Ureter (tissue), 1 donor: Measurements from ENCODE around the gene DOCK2. TPM values are rescaled to one million over a fixed set of nuclear protein-coding genes. Genes with fewer than 3 reads are reported as not detected.
"Not testable (repeated sequence)": the region's sequence is repeated elsewhere in the genome, so short reads cannot be mapped to it uniquely, and the experiment has no call there.

Experiments used
- DNase-seq: peaks from one replicate; pipeline ENCODE4 v3.0.0-alpha.2; 2020; ENCODE audit warnings: low spot score
- total RNA-seq: library from RNA; stranded (reverse); gene quantifications from one replicate; pipeline ENCODE4 v1.2.4, GENCODE V29; 2023
- donor health status: DM: yes; HTN: yes; CAD: no.

Gene DOCK2
- total RNA-seq, 1 donor from 2014 or later = 22.4 TPM

- DNase-seq = no peak
Measured at GRCh38 chr5:169942181-169942580, 305.1 kb downstream of the DOCK2 start.

GRCh38 chr5:169943026-169943425 lies 306.0 kb downstream of the DOCK2 start:
- no peak for DNase-seq

- DNase-seq = no peak
Measured at GRCh38 chr5:169944115-169944514, 307.0 kb downstream of the DOCK2 start.

DNA sequence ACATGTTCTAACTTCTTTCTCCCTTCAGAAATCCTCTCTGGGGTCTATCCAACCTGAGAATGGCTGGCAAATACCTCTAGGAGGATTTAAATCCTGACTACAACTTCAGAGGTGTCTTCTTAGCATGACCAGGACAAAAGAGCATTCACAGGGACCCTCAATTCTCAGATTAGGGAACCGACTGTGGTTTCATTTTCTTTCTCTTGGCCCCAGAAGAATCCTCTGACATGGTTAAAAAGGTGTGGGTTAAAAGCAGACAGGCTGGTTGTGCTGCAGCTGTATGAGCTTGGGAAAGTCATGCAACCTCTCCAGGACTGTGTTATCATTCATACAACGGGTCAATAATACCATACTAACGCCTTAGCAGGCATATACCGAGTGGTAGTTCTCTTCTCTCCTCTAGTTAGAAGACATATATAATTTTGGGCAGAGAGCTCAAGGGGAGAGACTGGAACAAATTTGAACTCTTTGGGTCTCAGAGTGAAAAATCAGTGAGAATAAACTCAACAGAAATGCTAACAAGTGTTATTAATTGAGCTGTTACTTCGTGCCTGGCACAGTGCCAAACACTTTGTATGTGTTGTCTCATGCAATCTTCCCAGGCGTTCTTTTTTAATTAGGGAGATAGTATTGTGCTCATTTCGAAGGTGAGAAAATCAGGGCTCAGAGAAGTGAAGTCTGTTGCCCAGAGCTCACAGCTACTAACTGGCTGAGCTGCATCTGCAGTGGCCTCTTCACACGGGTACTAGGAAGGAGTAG lies 308.0 kb downstream of the DOCK2 start:
- DNase-seq = no peak

- DNase-seq = peak; percentile 59
Measured at GRCh38 chr5:169945831-169946261, 308.8 kb downstream of the DOCK2 start.

DNA sequence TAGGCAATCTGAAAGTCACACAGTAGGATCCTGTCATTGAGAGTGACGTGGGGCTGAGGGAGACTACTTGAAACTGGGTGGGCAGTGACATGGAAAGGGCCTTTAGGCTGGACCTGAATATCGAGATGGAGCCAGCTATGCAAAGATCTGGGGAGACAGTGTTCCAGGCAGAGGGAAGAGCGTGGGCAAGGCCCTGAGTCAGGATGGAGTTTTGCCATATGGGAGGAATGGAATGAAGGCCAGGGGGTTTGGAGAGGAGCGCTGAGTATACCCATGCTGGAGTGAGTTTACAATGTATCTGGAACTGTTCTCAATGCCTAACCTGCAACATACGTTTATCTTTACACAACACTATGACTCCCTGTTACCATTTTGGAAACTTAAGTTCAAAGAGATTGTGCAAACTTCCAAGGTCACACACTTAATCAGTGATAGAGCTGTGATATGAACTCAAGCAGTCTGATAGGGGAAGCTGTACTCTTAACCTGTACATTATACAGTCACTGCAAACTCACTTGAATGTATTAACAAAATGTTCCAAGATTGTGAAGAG lies 309.7 kb downstream of the DOCK2 start:
- no peak for DNase-seq

DNA sequence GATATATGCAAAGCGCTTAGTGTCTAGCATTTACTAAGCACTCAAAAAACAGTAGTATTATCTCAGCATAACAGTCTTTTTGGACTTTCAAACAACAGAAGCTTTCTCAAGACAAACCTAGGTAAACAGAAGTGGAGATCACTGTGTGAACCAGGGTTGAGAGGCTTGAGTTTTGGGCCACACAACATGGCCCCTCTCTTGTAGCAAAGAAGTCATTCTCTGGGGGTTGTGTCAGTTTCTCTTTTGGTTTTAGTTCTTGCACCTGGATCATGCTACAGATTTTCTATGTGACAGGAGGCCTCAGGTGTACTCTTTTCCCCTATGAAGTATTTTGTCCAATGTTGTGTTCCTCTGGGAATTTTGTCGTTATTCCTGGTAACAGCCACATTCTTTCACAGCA lies 313.3 kb downstream of the DOCK2 start:
- DNase-seq = no peak

GRCh38 chr5:169953196-169953595 lies 316.1 kb downstream of the DOCK2 start:
- DNase-seq = not testable (repeated sequence)

- DNase-seq = no peak
Measured at GRCh38 chr5:169954786-169955185, 317.7 kb downstream of the DOCK2 start.

- no peak for DNase-seq
Measured at GRCh38 chr5:169956126-169956525, 319.1 kb downstream of the DOCK2 start.

GRCh38 chr5:169956756-169957155 lies 319.7 kb downstream of the DOCK2 start:
- DNase-seq = no peak

DNA sequence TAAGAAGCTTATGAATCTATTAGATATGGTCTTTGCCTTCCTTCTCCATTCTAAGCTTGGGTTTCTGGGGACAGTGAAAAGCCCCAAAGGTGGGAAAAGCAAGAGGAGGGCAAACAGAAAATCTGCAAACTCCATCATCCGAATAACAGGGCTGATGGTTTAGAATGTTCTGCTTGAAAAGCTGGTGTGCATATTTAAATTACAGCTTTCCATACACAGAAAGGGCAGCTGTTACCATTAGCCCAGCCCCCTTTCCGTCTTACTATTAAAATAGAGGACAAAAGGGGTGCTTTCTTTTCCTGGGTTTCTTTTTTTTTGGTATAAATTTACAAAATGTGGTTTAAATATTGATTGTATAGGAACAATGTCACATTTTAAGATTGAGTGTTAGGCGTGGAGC lies 321.2 kb downstream of the DOCK2 start:
- DNase-seq = no peak

- DNase-seq = no peak
Measured at GRCh38 chr5:169960659-169961058, 323.6 kb downstream of the DOCK2 start.

- DNase-seq = no peak
Measured at GRCh38 chr5:169964246-169964645, 327.2 kb downstream of the DOCK2 start.

GRCh38 chr5:169970339-169970738 lies 333.3 kb downstream of the DOCK2 start:
- DNase-seq = no peak

GRCh38 chr5:169970911-169971765 lies 334.1 kb downstream of the DOCK2 start:
- peak; percentile 50 for DNase-seq

GRCh38 chr5:169971780-169972179 lies 334.7 kb downstream of the DOCK2 start:
- DNase-seq = no peak

DNA sequence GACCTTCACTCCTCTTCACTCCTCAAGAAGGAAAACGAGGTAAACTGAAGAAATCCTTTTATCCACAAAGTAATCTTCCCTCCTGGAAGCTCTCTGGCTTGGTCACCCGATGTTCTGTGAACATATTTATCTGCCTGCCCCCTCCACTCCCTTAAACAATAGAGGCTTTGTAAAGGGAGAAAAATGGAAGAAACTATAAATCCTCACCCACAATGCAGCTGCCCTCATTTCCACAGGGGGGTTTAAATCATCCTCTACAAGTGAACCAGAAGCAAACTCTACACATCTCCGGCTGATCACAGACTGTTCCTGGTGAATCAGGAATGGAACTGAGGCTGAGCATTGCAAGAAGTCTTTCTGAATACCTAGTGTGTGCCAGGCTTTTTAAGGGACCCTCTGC lies 336.0 kb downstream of the DOCK2 start:
- no peak for DNase-seq

DNA sequence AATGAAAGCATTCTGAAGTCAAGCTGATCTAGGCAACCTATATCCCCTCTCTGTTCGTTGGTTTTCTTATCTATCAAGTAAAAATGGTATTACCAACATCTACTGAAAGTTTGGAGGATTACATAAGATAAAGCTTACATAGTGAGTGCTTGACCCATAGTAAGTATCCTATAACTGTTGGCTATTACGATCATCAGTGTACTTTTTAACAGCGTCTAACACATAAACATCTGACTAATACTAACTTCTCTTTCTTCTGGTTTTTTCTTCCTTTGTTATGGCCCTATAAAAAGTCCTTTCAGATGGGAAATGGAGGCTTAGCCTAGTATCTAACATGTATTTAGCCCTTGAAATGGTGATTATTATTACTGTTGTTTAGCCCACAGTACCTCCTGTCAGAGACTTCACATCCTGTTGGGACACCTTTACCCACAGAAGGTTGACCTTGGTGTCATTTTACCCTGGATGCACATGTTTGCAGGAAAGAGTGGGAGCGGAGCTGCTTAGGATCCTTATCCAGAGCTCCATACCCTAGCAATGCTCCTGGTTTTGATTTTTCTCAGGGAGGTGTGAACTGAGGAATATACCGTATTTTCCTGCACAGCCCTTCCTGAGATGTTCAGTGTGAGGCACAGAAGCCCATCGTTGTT lies 337.2 kb downstream of the DOCK2 start:
- DNase-seq = no peak

DNA sequence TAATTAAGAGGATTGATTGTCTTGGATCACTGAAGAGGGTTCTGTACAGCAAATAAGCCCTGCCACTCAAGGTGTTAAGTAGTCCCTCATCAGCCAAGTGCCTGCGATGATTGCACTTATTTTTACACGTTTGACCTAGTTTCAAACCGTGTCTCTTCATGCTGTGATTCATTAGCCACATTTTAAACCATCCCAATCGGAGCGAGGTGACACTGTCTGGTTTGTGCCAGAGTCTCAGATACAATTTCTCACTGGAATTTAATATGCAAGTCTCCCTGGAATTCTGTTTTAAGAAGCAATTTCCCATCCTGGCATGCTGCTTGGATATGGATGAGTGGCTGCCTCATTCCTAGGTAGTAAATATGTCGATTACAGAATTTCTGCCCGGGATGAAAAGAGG lies 341.6 kb downstream of the DOCK2 start:
- no peak for DNase-seq

GRCh38 chr5:169979871-169980270 lies 342.8 kb downstream of the DOCK2 start:
- no peak for DNase-seq

DNA sequence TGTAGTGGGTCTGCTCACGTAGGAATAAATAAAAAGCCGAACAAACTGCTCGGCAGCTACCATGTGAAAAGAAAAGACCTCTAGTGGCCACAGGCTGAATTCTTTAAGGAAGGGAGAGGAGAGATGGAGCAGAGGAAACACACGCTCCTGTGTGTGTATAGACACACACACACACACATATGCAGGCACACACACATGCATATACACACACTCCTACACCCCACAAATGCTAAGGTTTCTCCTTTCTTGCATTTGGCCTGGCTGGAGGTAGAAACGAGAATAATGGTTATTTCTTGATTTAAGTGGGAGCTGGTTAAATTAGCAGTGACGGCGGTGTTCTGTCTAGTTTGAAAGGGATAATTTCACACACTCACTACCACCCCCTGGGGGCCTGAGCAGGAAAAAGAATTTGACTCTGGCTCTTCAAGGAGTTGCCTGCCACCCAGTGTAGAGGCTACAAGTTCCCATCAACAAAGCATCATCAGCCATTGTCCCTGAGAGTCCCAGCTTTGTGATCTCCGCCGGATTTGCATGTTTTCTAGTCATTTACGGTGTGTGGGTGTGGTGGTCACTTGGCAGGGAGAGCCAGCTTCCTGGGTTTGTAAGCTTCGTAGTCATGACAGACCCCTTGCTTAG lies 343.5 kb downstream of the DOCK2 start, which contains the start of gene INSYN2B:
TSS of gene INSYN2B (minus strand) at position 78 of the 636 bp plus-strand sequence. CDS start 96,597 bp downstream, outside the sequence.
- peak; percentile 62 for DNase-seq
